Sigmoid colon (tissue), 7 donors: ENCODE measurements around the gene FITM2. TPM values are rescaled to one million over a fixed set of nuclear protein-coding genes. Genes with fewer than 3 reads are reported as not detected.

Experiments
- DNase-seq: peaks from one replicate; pipeline ENCODE4 v3.0.0-alpha.2; 2019
- H3K27ac ChIP-seq, 4 donors: fragments of 200-600 bp; sonication (generic); one replicate each; pipeline ENCODE4 v1.5.1; 2016 to 2019; ENCODE audit warnings: mild to moderate bottlenecking in 1 of 4
- H3K27me3 ChIP-seq, 3 donors: fragments of 200-600 bp; sonication (generic); one replicate each; pipeline ENCODE4 v1.5.1; 2019; ENCODE audit warnings: mild to moderate bottlenecking in 1 of 3
- H3K36me3 ChIP-seq, 4 donors: fragments of 200-600 bp; sonication (generic); one replicate each; pipeline ENCODE4 v1.5.1; 2016 to 2019
- H3K4me1 ChIP-seq, 4 donors: fragments of 200-600 bp; sonication (generic); one replicate each; pipeline ENCODE4 v1.5.1; 2017 to 2019
- H3K4me3 ChIP-seq, 4 donors: fragments of 200-600 bp; sonication (generic); one replicate each; pipeline ENCODE4 v1.5.1; 2017 to 2019; ENCODE audit warnings: mild to moderate bottlenecking in 2 of 4, moderate library complexity in 1 of 4
- H3K9me3 ChIP-seq, 4 donors: fragments of 200-600 bp in 3 of 4; sonication (generic) in 3 of 4; one replicate each; pipeline versions ENCODE4 v1.5.1 to v1.6.1; 2013 to 2019
- EP300 ChIP-seq, 4 donors: sonication (generic); formaldehyde crosslinking; IDR thresholded peaks; one replicate each; pipeline ENCODE4 v1.6.1; 2017; ENCODE audit warnings: antibody characterized with exemption in 4 of 4
- POLR2A ChIP-seq, 2 donors: fragments of 450-650 bp; IDR thresholded peaks; one replicate each; pipeline ENCODE4 v1.6.1; 2016; ENCODE audit warnings: antibody characterized with exemption in 2 of 2, mild to moderate bottlenecking in 2 of 2, moderate library complexity in 2 of 2
- POLR2AphosphoS5 ChIP-seq, 4 donors: sonication (generic); formaldehyde crosslinking; IDR thresholded peaks; one replicate each; pipeline ENCODE4 v1.6.1; 2017; ENCODE audit warnings: antibody characterized with exemption in 4 of 4
- WGBS, 2 donors: extraction: QIAGEN DNeasy Blood & Tissue Kit; methylation state at CpG; one replicate each; pipeline ENCODE4 v1.1.7; 2013; 5-methylcytosine and 5-hydroxymethylcytosine counted together
- intact Hi-C: fragments of 100-400 bp; cut with DNase I; formaldehyde crosslinking; loops from one replicate; pipeline ENCODE4 v1.15.1; 2023
- polyA plus RNA-seq, 3 donors: library from polyadenylated mRNA; stranded (reverse); fragments of 200-250 nt; gene quantifications; one replicate each; pipeline ENCODE4 v1.2.3, GENCODE V29; 2013
- total RNA-seq, 4 donors: library from RNA; depleted of rRNA; stranded (reverse); fragments of >200 nt; gene quantifications; one replicate each; pipeline ENCODE4 v1.1.0, GENCODE V29; 2016
- TF ChIP-seq, protein P1 (sequence below), 4 experiments: fragments of 450-650 bp in 3 of 4; fragments of 200-600 bp in 1 of 4; IDR thresholded peaks; one replicate each; pipeline ENCODE4 v1.5.1; 2016 to 2019; ENCODE audit warnings: antibody characterized with exemption in 4 of 4, mild to moderate bottlenecking in 3 of 4, moderate library complexity in 2 of 4
- donor health status: healthy with polysubstance abuse.
- donor health status: Bipolar disorder and iron deficiency.
- donor health status: healthy.

FITM2 gene
- total and polyA plus RNA-seq, 7 donors, result 0.60 to 9.1 (median 6.1) TPM

DNA sequence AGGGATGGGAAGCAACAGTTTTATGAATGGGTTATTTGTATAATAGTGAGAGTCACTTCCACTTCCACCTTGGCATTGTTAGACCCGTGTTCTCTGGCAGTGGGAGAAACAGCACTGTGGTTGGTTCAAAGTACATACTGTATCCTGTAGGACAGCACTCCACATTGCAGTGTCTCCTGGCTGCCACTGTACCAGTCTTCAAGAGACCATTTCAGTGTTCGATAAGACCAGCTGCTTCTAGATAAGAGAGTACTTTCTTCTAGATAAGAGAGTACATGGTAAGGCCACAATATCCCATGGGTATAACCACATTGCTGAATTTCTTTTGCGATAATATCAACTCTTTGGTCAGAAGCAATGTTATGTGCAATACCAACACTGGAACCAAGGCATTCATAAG lies 28.8 kb downstream of the FITM2 start:
- Histone ChIP-seq H3K4me3 (no peak overlapping the region), H3K27ac (no peak overlapping the region), H3K27me3 (no peaks in the 10 kb centered on the region), H3K4me1 (no peaks in the 10 kb centered on the region), H3K36me3 (no peaks in the 10 kb centered on the region), H3K9me3 (no peaks in the 10 kb centered on the region)
- DNase-seq, result no peak
- WGBS, 2 donors, result 46 to 68% methylated on average over 3 of the region's 3 CpGs
- TF ChIP-seq POLR2AphosphoS5 (IDR thresholded peaks at IDR 0.05), result no peak
- TF ChIP-seq, protein P1, sequence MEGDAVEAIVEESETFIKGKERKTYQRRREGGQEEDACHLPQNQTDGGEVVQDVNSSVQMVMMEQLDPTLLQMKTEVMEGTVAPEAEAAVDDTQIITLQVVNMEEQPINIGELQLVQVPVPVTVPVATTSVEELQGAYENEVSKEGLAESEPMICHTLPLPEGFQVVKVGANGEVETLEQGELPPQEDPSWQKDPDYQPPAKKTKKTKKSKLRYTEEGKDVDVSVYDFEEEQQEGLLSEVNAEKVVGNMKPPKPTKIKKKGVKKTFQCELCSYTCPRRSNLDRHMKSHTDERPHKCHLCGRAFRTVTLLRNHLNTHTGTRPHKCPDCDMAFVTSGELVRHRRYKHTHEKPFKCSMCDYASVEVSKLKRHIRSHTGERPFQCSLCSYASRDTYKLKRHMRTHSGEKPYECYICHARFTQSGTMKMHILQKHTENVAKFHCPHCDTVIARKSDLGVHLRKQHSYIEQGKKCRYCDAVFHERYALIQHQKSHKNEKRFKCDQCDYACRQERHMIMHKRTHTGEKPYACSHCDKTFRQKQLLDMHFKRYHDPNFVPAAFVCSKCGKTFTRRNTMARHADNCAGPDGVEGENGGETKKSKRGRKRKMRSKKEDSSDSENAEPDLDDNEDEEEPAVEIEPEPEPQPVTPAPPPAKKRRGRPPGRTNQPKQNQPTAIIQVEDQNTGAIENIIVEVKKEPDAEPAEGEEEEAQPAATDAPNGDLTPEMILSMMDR (IDR thresholded peaks at IDR 0.05), result no peak
- no peak for TF ChIP-seq EP300 (IDR thresholded peaks at IDR 0.05)
- TF ChIP-seq POLR2A (IDR thresholded peaks at IDR 0.05), result no peak
- intact Hi-C loops, result no loop called here

DNA sequence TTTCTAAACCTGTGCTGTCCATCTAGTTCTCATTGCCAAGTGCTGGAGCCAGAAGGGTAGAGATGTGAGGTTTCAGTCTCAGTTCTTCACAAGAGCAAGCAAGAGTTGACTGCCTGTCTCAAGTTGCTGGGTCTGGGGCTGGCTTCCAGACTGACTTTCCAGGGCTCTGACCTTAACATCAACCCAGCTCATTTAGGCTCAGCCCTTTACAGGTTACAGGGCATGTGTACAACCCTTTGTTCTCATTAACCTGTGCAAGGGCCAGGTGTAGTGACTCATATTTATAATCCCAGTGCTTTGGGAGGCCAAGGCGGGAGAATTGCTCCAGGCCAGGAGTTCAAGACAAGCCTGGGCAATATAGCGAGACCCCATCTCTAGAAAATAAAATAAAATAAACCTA lies 30.6 kb downstream of the FITM2 start:
- no peaks in the 10 kb centered on the region for H3K27me3 ChIP-seq
- no peak for DNase-seq
- intact Hi-C loops, result no loop called here
- H3K27ac ChIP-seq, result no peak overlapping the region
- H3K36me3 ChIP-seq, result no peaks in the 10 kb centered on the region
- WGBS, 2 donors, result 84 to 96% methylated on average over 2 of the region's 2 CpGs
- H3K4me1 ChIP-seq, result no peaks in the 10 kb centered on the region
- no peak overlapping the region for H3K4me3 ChIP-seq
- no peaks in the 10 kb centered on the region for H3K9me3 ChIP-seq
- TF ChIP-seq, protein P1 (IDR thresholded peaks at IDR 0.05), result no peak
- TF ChIP-seq POLR2AphosphoS5 (IDR thresholded peaks at IDR 0.05) (no peak), EP300 (IDR thresholded peaks at IDR 0.05) (no peak), POLR2A (IDR thresholded peaks at IDR 0.05) (no peak)

GRCh38 chr20:44279228-44279627 lies 31.8 kb downstream of the FITM2 start:
- no peak overlapping the region for H3K27ac ChIP-seq
- intact Hi-C loops, result no loop called here
- H3K36me3 ChIP-seq, result no peaks in the 10 kb centered on the region
- TF ChIP-seq POLR2A (IDR thresholded peaks at IDR 0.05) (no peak), POLR2AphosphoS5 (IDR thresholded peaks at IDR 0.05) (no peak)
- no peaks in the 10 kb centered on the region for H3K4me1 ChIP-seq
- no peaks in the 10 kb centered on the region for H3K9me3 ChIP-seq
- WGBS, 2 donors, result 91 to 93% methylated on average over 11 of the region's 11 CpGs
- no peaks in the 10 kb centered on the region for H3K27me3 ChIP-seq
- DNase-seq, result no peak
- no peak overlapping the region for H3K4me3 ChIP-seq

- Histone ChIP-seq H3K27me3 (no peaks in the 10 kb centered on the region), H3K36me3 (peaks cover 0 to 8% (median 0%) of the 10 kb centered on the region in 4 donors), H3K9me3 (no peaks in the 10 kb centered on the region), H3K4me1 (no peaks in the 10 kb centered on the region), H3K27ac (no peak overlapping the region), H3K4me3 (no peak overlapping the region)
- DNase-seq, result peak; percentile 25
- WGBS, 2 donors, result 83 to 88% methylated on average over 11 of the region's 11 CpGs
- TF ChIP-seq, protein P1 (IDR thresholded peaks at IDR 0.05), result no peak
- no peak for TF ChIP-seq POLR2A (IDR thresholded peaks at IDR 0.05)
- no peak for TF ChIP-seq POLR2AphosphoS5 (IDR thresholded peaks at IDR 0.05)
- no peak for TF ChIP-seq EP300 (IDR thresholded peaks at IDR 0.05)
- intact Hi-C loops, result no loop called here
These were observed 36.5 kb downstream of the FITM2 start for GRCh38 chr20:44274303-44275017.

GRCh38 chr20:44273231-44274215 lies 37.5 kb downstream of the FITM2 start:
- no peaks in the 10 kb centered on the region for H3K27me3 ChIP-seq

More at GRCh38 chr20:44273231-44274215, 37.5 kb downstream of the FITM2 start:
- H3K27ac ChIP-seq, result no peak overlapping the region
- H3K4me1 ChIP-seq, result no peaks in the 10 kb centered on the region
- H3K36me3 ChIP-seq, result peaks cover 0 to 8% (median 0%) of the 10 kb centered on the region in 4 donors
- H3K9me3 ChIP-seq, result no peaks in the 10 kb centered on the region
- DNase-seq, result peak; percentile 4
- WGBS, 2 donors, result 91 to 92% methylated on average over 10 of the region's 10 CpGs
- H3K4me3 ChIP-seq, result no peak overlapping the region
- intact Hi-C loops, result no loop called here
- TF ChIP-seq, protein P1 (IDR thresholded peaks at IDR 0.05), result no peak
- no peak for TF ChIP-seq EP300 (IDR thresholded peaks at IDR 0.05)
- no peak for TF ChIP-seq POLR2A (IDR thresholded peaks at IDR 0.05)
- TF ChIP-seq POLR2AphosphoS5 (IDR thresholded peaks at IDR 0.05), result no peak
